Sciatic nerve (tissue), 2 donors: ENCODE results near the gene PTPN4. TPM values are rescaled to one million over a fixed set of nuclear protein-coding genes. Genes with fewer than 3 reads are reported as not detected.

Source experiments
- ATAC-seq: fragments of 200-7000 bp; cut with Tn5 transposase; one replicate; pipeline ENCODE4 v1.9.1; 2020; ENCODE audit warnings: mild to moderate bottlenecking, moderate library complexity
- DNase-seq: peaks from one replicate; pipeline ENCODE4 v3.0.0-alpha.2; 2020; ENCODE audit warnings: low spot score
- intact Hi-C: fragments of 100-400 bp; cut with DNase I; formaldehyde crosslinking; loops from one replicate; pipeline ENCODE4 v1.14.2; 2022
- total RNA-seq: library from RNA; stranded (reverse); fragmentation: NEBNext Ultra II Directional; extraction: Animal tissue kit (Norgen Biotek cat#: 25700); gene quantifications from one replicate; pipeline ENCODE4 v1.2.1, GENCODE V29; 2021
- donor health status: DM: no; HTN: no; CAD: no.
- donor health status: DM: no; HTN: no; CAD: no.

PTPN4 gene
- total RNA-seq, result 37.7 TPM

- intact Hi-C loops, result no loop called here
These were observed at the start of gene PTPN4 for GRCh38 chr2:119759451-119760236. Gene PTPN4, plus strand, starts transcription at chr2:119759922. Its CDS starts 49,932 bp downstream, at chr2:119809854.

GRCh38 chr2:119710281-119710680 lies 49.4 kb upstream of the PTPN4 start:
- intact Hi-C loops, result no loop called here
- DNase-seq, result no peak
- no peak for ATAC-seq

More at GRCh38 chr2:119759451-119760236, at the start of gene PTPN4:
- ATAC-seq (peak; percentile 98), DNase-seq (peak; percentile 96)

- intact Hi-C loops, result no loop called here
- ATAC-seq, result no peak
These were observed 48.4 kb upstream of the PTPN4 start for GRCh38 chr2:119711352-119711751.

GRCh38 chr2:119712571-119712970 lies 47.2 kb upstream of the PTPN4 start:
- no peak for DNase-seq
- no peak for ATAC-seq
- intact Hi-C loops, result no loop called here

More at GRCh38 chr2:119711352-119711751, 48.4 kb upstream of the PTPN4 start:
- no peak for DNase-seq

GRCh38 chr2:119713819-119714490 lies 45.8 kb upstream of the PTPN4 start:
- intact Hi-C loops, result no loop called here
- no peak for DNase-seq
- no peak for ATAC-seq

- ATAC-seq, result no peak
- intact Hi-C loops, result no loop called here
- no peak for DNase-seq
These were observed 44.1 kb upstream of the PTPN4 start for GRCh38 chr2:119715409-119716283.

- no peak for ATAC-seq
- no peak for DNase-seq
- intact Hi-C loops, result no loop called here
These were observed 43.4 kb upstream of the PTPN4 start for GRCh38 chr2:119716284-119716672.

- DNase-seq (no peak), ATAC-seq (no peak)
- intact Hi-C loops, result no loop called here
These were observed 41.0 kb upstream of the PTPN4 start for GRCh38 chr2:119718501-119719260.

- intact Hi-C loops, result no loop called here
- DNase-seq (no peak), ATAC-seq (no peak)
These were observed 40.5 kb upstream of the PTPN4 start for GRCh38 chr2:119719261-119719627.

GRCh38 chr2:119721043-119721442 lies 38.7 kb upstream of the PTPN4 start:
- intact Hi-C loops, result no loop called here
- ATAC-seq (no peak), DNase-seq (no peak)

GRCh38 chr2:119721462-119721861 lies 38.3 kb upstream of the PTPN4 start:
- ATAC-seq, result no peak
- DNase-seq, result no peak
- intact Hi-C loops, result no loop called here

GRCh38 chr2:119721904-119722303 lies 37.8 kb upstream of the PTPN4 start:
- ATAC-seq, result no peak
- no peak for DNase-seq

GRCh38 chr2:119723186-119723585 lies 36.5 kb upstream of the PTPN4 start:
- DNase-seq (no peak), ATAC-seq (no peak)
- intact Hi-C loops, result no loop called here

More at GRCh38 chr2:119721904-119722303, 37.8 kb upstream of the PTPN4 start:
- intact Hi-C loops, result no loop called here

GRCh38 chr2:119723784-119724467 lies 35.8 kb upstream of the PTPN4 start:
- intact Hi-C loops, result no loop called here
- no peak for ATAC-seq
- DNase-seq, result no peak

- intact Hi-C loops, result no loop called here
- DNase-seq (no peak), ATAC-seq (no peak)
These were observed 34.9 kb upstream of the PTPN4 start for GRCh38 chr2:119724656-119725485.

- no peak for ATAC-seq
- intact Hi-C loops, result no loop called here
- no peak for DNase-seq
These were observed 32.2 kb upstream of the PTPN4 start for GRCh38 chr2:119727493-119727892.

GRCh38 chr2:119728421-119728820 lies 31.3 kb upstream of the PTPN4 start:
- DNase-seq (no peak), ATAC-seq (no peak)
- intact Hi-C loops, result no loop called here
